Measurements from ENCODE around the gene TGFBI.

GRCh38 chr5:136012041-136012804 lies 16.6 kb upstream of the TGFBI start:
- no peak for TF ChIP-seq POLR2A (IDR thresholded peaks at IDR 0.05)
- no peak for TF ChIP-seq CTCF (IDR thresholded peaks at IDR 0.05)
